Measurements from ENCODE around the gene JARID2.

DNA sequence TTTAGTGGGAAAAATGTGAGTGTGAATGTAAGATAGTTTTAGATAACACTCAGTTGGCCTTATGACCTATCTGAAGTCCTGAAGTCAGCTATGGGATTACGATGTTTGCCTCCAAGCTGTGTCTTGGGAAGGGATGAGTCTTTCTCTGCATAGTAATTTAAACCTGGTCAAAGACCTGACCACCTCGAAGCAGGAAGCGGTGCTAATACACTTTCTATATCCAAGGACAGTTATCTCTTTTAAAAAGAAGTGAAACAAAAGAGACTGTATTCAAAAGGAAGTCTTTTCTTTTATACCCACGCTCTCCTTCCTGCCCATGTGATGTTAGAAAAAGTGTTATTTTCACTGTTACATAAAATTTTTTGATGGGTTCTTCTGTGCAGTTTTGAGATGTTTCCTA is 94.9 kb downstream of the JARID2 start:
- TF ChIP-seq, protein P1, sequence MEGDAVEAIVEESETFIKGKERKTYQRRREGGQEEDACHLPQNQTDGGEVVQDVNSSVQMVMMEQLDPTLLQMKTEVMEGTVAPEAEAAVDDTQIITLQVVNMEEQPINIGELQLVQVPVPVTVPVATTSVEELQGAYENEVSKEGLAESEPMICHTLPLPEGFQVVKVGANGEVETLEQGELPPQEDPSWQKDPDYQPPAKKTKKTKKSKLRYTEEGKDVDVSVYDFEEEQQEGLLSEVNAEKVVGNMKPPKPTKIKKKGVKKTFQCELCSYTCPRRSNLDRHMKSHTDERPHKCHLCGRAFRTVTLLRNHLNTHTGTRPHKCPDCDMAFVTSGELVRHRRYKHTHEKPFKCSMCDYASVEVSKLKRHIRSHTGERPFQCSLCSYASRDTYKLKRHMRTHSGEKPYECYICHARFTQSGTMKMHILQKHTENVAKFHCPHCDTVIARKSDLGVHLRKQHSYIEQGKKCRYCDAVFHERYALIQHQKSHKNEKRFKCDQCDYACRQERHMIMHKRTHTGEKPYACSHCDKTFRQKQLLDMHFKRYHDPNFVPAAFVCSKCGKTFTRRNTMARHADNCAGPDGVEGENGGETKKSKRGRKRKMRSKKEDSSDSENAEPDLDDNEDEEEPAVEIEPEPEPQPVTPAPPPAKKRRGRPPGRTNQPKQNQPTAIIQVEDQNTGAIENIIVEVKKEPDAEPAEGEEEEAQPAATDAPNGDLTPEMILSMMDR (IDR thresholded peaks at IDR 0.05; ENCODE audit: low read length), result no peak
- TF ChIP-seq EZH2 (optimal IDR thresholded peaks at IDR 0.05; ENCODE audit: low read depth, low read length) (no peak), EZH2phosphoT487 (IDR thresholded peaks at IDR 0.05; ENCODE audit: low read length) (no peak)
